ENCODE data around the gene PEX13.

Gene PEX13

GRCh38 chr2:61013382-61013781 is 4.1 kb upstream of the PEX13 start:
- DNase-seq (ENCODE audit: low read depth), result no peak
- H3K4me3 ChIP-seq (ENCODE audit: low read depth, low read length), result no peak overlapping the region
- TF ChIP-seq POLR2A (IDR thresholded peaks at IDR 0.05; ENCODE audit: extremely low read depth, insufficient read length) (no peak), CTCF (IDR thresholded peaks at IDR 0.05; ENCODE audit: low read depth, low read length) (no peak), MYC (IDR thresholded peaks at IDR 0.05; ENCODE audit: low read depth, low read length) (no peak), MAX (IDR thresholded peaks at IDR 0.05; ENCODE audit: low read depth, low read length) (no peak)

- no peak for DNase-seq (ENCODE audit: low read depth)
- TF ChIP-seq MAX (IDR thresholded peaks at IDR 0.05; ENCODE audit: low read depth, low read length) (no peak), MYC (IDR thresholded peaks at IDR 0.05; ENCODE audit: low read depth, low read length) (no peak)
- no peak overlapping the region for H3K4me3 ChIP-seq (ENCODE audit: low read depth, low read length)
Observed at GRCh38 chr2:61014763-61015162, 2.8 kb upstream of the PEX13 start.

- DNase-seq (ENCODE audit: low read depth), result no peak
- TF ChIP-seq CTCF (IDR thresholded peaks at IDR 0.05; ENCODE audit: low read depth, low read length), result no peak
- TF ChIP-seq MAX (IDR thresholded peaks at IDR 0.05; ENCODE audit: low read depth, low read length), result no peak
- TF ChIP-seq POLR2A (IDR thresholded peaks at IDR 0.05; ENCODE audit: extremely low read depth, insufficient read length), result no peak
- TF ChIP-seq MYC (IDR thresholded peaks at IDR 0.05; ENCODE audit: low read depth, low read length), result no peak
- H3K4me3 ChIP-seq (ENCODE audit: low read depth, low read length), result peak overlapping the region; percentile 89
Observed at GRCh38 chr2:61015976-61016375, 1.5 kb upstream of the PEX13 start.

- TF ChIP-seq MYC (IDR thresholded peaks at IDR 0.05; ENCODE audit: low read depth, low read length), result no peak
- no peak for TF ChIP-seq POLR2A (IDR thresholded peaks at IDR 0.05; ENCODE audit: extremely low read depth, insufficient read length)
- no peak for TF ChIP-seq CTCF (IDR thresholded peaks at IDR 0.05; ENCODE audit: low read depth, low read length)
- TF ChIP-seq MAX (IDR thresholded peaks at IDR 0.05; ENCODE audit: low read depth, low read length), result no peak
- no peak for DNase-seq (ENCODE audit: low read depth)
- peak overlapping the region; percentile 89 for H3K4me3 ChIP-seq (ENCODE audit: low read depth, low read length)
Observed at GRCh38 chr2:61016392-61017002, 1.0 kb upstream of the PEX13 start.

GRCh38 chr2:61017003-61017555 is 441 bp upstream of the PEX13 start:
- TF ChIP-seq MAX (IDR thresholded peaks at IDR 0.05; ENCODE audit: low read depth, low read length), result peak; percentile 54; the same call in 1 of the 2 replicates
- no peak for TF ChIP-seq CTCF (IDR thresholded peaks at IDR 0.05; ENCODE audit: low read depth, low read length)
- peak; percentile 10; the same call in 1 of the 2 replicates for TF ChIP-seq MYC (IDR thresholded peaks at IDR 0.05; ENCODE audit: low read depth, low read length)
- peak; percentile 37 for TF ChIP-seq POLR2A (IDR thresholded peaks at IDR 0.05; ENCODE audit: extremely low read depth, insufficient read length)
- DNase-seq (ENCODE audit: low read depth), result peak; percentile 89
- peak overlapping the region; percentile 89 for H3K4me3 ChIP-seq (ENCODE audit: low read depth, low read length)

GRCh38 chr2:61018318-61018755 is 817 bp downstream of the PEX13 start:
- no peak for DNase-seq (ENCODE audit: low read depth)
- no peak for TF ChIP-seq POLR2A (IDR thresholded peaks at IDR 0.05; ENCODE audit: extremely low read depth, insufficient read length)
- TF ChIP-seq MAX (IDR thresholded peaks at IDR 0.05; ENCODE audit: low read depth, low read length), result peak; percentile 40; the same call in 1 of the 2 replicates
- TF ChIP-seq CTCF (IDR thresholded peaks at IDR 0.05; ENCODE audit: low read depth, low read length), result no peak
- peak overlapping the region; percentile 89 for H3K4me3 ChIP-seq (ENCODE audit: low read depth, low read length)
